ENCODE measurements around the gene ARID1B.

ARID1B gene

GRCh38 chr6:157076451-157076822 lies 299.3 kb downstream of the ARID1B start:
- DNase-seq (ENCODE audit: low spot score): no peak

GRCh38 chr6:157077251-157077650 lies 300.1 kb downstream of the ARID1B start:
- DNase-seq (ENCODE audit: low spot score): no peak

GRCh38 chr6:157078326-157078725 lies 301.1 kb downstream of the ARID1B start:
- DNase-seq (ENCODE audit: low spot score): no peak

GRCh38 chr6:157079277-157079676 lies 302.1 kb downstream of the ARID1B start:
- no peak for DNase-seq (ENCODE audit: low spot score)

GRCh38 chr6:157079771-157080170 lies 302.6 kb downstream of the ARID1B start:
- no peak for DNase-seq (ENCODE audit: low spot score)

GRCh38 chr6:157080986-157081391 lies 303.8 kb downstream of the ARID1B start:
- no peak for DNase-seq (ENCODE audit: low spot score)

- no peak for DNase-seq (ENCODE audit: low spot score)
Observed at GRCh38 chr6:157083343-157083742, 306.2 kb downstream of the ARID1B start.

GRCh38 chr6:157086632-157087031 lies 309.5 kb downstream of the ARID1B start:
- no peak for DNase-seq (ENCODE audit: low spot score)

- no peak for DNase-seq (ENCODE audit: low spot score)
Observed at GRCh38 chr6:157087974-157088373, 310.8 kb downstream of the ARID1B start.

- no peak for DNase-seq (ENCODE audit: low spot score)
Observed at GRCh38 chr6:157088841-157089240, 311.7 kb downstream of the ARID1B start.

- DNase-seq (ENCODE audit: low spot score): no peak
Observed at GRCh38 chr6:157089258-157089657, 312.1 kb downstream of the ARID1B start.

GRCh38 chr6:157089851-157090250 lies 312.7 kb downstream of the ARID1B start:
- no peak for DNase-seq (ENCODE audit: low spot score)

GRCh38 chr6:157090736-157091135 lies 313.6 kb downstream of the ARID1B start:
- DNase-seq (ENCODE audit: low spot score): no peak

GRCh38 chr6:157091243-157091642 lies 314.1 kb downstream of the ARID1B start:
- no peak for DNase-seq (ENCODE audit: low spot score)

- DNase-seq (ENCODE audit: low spot score): no peak
Observed at GRCh38 chr6:157091856-157092460, 314.8 kb downstream of the ARID1B start.

- DNase-seq (ENCODE audit: low spot score): no peak
Observed at GRCh38 chr6:157092736-157093135, 315.6 kb downstream of the ARID1B start.

- no peak for DNase-seq (ENCODE audit: low spot score)
Observed at GRCh38 chr6:157093536-157093935, 316.4 kb downstream of the ARID1B start.

- DNase-seq (ENCODE audit: low spot score): no peak
Observed at GRCh38 chr6:157094038-157094437, 316.9 kb downstream of the ARID1B start.

GRCh38 chr6:157095084-157095483 lies 317.9 kb downstream of the ARID1B start:
- DNase-seq (ENCODE audit: low spot score): no peak

- no peak for DNase-seq (ENCODE audit: low spot score)
Observed at GRCh38 chr6:157095569-157095968, 318.4 kb downstream of the ARID1B start.

GRCh38 chr6:157096105-157096504 lies 318.9 kb downstream of the ARID1B start:
- DNase-seq (ENCODE audit: low spot score): no peak

- no peak for DNase-seq (ENCODE audit: low spot score)
Observed at GRCh38 chr6:157096522-157096921, 319.3 kb downstream of the ARID1B start.

GRCh38 chr6:157097255-157097955 lies 320.2 kb downstream of the ARID1B start:
- DNase-seq (ENCODE audit: low spot score): no peak

GRCh38 chr6:157098999-157099398 lies 321.8 kb downstream of the ARID1B start:
- no peak for DNase-seq (ENCODE audit: low spot score)

Data from SW480 (cell line).